MCF 10A (cell line): ENCODE data around the gene TBC1D22B. TPM values are rescaled to one million over a fixed set of nuclear protein-coding genes. Genes with fewer than 3 reads are reported as not detected.

ENCODE experiments used
- BruUV-seq: library from RNA; stranded (reverse); fragments of 400-500 nt; replicated peaks from 2 replicates; lab custom pipeline; 2021; lab: Mats Ljungman, UMichigan
- CTCF ChIA-PET: fragments of 300-600 bp; sonication (Branson Sonifier 250); formaldehyde crosslinking; extraction: SDS; loops from one replicate; lab custom pipeline; 2021; ENCODE audit warnings: antibody characterized with exemption, inconsistent platforms; lab: Yijun Ruan, JAX
- POLR2A ChIA-PET: fragments of 300-600, 350-650 bp; sonication (Branson Sonifier 250); formaldehyde crosslinking; extraction: SDS; loops from one replicate; lab custom pipeline; 2020; ENCODE audit warnings: antibody characterized with exemption, inconsistent platforms; lab: Yijun Ruan, JAX
- DNase-seq: peaks from one replicate; pipeline ENCODE4 v3.0.0-alpha.2; 2018; ENCODE audit not compliant: unreplicated experiment
- H3K27ac Mint-ChIP-seq: one replicate; pipeline ENCODE4 v1.8.0; 2022; ENCODE audit warnings: mild to moderate bottlenecking, low read depth, mixed read lengths; ENCODE audit not compliant: unreplicated experiment
- H3K27me3 Mint-ChIP-seq: one replicate; pipeline ENCODE4 v1.8.0; 2022; ENCODE audit warnings: mixed read lengths; ENCODE audit not compliant: insufficient read depth, unreplicated experiment
- H3K36me3 Mint-ChIP-seq: one replicate; pipeline ENCODE4 v1.8.0; 2022; ENCODE audit warnings: mild to moderate bottlenecking, moderate library complexity, mixed read lengths; ENCODE audit not compliant: insufficient read depth, unreplicated experiment
- H3K4me1 Mint-ChIP-seq: one replicate; pipeline ENCODE4 v1.8.0; 2022; ENCODE audit warnings: mixed read lengths; ENCODE audit not compliant: insufficient read depth, unreplicated experiment
- H3K4me3 Mint-ChIP-seq: one replicate; pipeline ENCODE4 v1.8.0; 2022; ENCODE audit warnings: mild to moderate bottlenecking, moderate library complexity, mixed read lengths; ENCODE audit not compliant: unreplicated experiment
- H3K9me3 Mint-ChIP-seq: one replicate; pipeline ENCODE4 v1.8.0; 2022; ENCODE audit warnings: mixed read lengths; ENCODE audit not compliant: unreplicated experiment
- CTCF ChIP-seq: fragments of 200-600 bp; IDR thresholded peaks from one replicate; pipeline ENCODE4 v1.8.0; 2022; ENCODE audit warnings: antibody characterized with exemption, mild to moderate bottlenecking; ENCODE audit not compliant: unreplicated experiment
- intact Hi-C: fragments of 100-400 bp; cut with micrococcal nuclease; formaldehyde crosslinking; loops from 2 replicates; pipeline ENCODE4 v1.14.1; 2022
- total RNA-seq: library from RNA; stranded (reverse); gene quantifications from 2 replicates; pipeline ENCODE4 v1.2.3, GENCODE V29; 2022

Gene TBC1D22B
- total RNA-seq, 1 experiment from 2014 or later, result 12.9 TPM

DNA sequence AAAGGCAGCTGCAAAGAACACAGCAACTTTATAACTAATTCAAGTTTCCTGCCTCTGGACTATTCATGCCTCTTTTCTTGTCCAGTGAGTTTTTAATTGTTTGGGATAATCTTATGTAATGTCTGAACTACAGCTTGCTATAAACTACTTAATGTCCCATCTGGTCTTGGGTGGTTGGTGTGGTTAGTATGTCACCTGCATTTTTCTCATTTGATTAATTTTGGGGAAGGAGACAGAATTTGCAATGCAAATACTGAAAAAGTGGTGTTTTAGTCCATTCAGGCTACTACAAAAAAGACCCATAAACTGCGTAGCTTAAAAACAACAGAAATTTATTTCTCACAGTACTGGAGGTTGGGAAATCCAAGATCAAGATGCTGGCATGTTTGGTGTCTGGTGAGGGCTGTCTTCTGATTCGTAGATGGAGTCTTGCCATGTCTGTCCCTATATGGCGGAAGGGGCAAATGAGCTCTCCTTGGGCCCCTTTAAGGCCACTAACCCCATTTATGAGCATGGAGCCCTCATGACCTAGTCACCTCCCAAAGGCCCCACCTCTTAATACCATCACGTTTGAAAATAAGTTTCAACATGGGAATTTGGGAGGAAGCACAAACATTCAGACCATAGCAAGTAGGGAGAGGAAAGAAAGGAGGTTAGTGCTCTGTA, 118.6 kb downstream of the TBC1D22B start:
- Mint-ChIP-seq H3K9me3 (no peaks in the 10 kb centered on the region), H3K27ac (no peak overlapping the region), H3K27me3 (no peaks in the 10 kb centered on the region), H3K4me3 (no peak overlapping the region), H3K4me1 (no peaks in the 10 kb centered on the region), H3K36me3 (peaks cover 65% of the 10 kb centered on the region)
- no peak for DNase-seq
- CTCF ChIA-PET, result interaction anchor here (0.6 to 0.9 kb wide), 3 partner anchors 63 to 261 kb away, joined by 3 to 4 read pairs (median 3); no protein-coding TSS in a partner anchor
- POLR2A ChIA-PET, result no interaction called here
- BruUV-seq, result no TSS peak
- intact Hi-C loops, result no loop called here
- no peak for TF ChIP-seq CTCF

- Mint-ChIP-seq H3K27me3 (no peaks in the 10 kb centered on the region), H3K4me3 (no peak overlapping the region), H3K36me3 (peaks cover 59% of the 10 kb centered on the region), H3K9me3 (no peaks in the 10 kb centered on the region), H3K4me1 (no peaks in the 10 kb centered on the region), H3K27ac (no peak overlapping the region)
- peak; percentile 64 for DNase-seq
- ChIA-PET POLR2A (interaction anchor here (0.9 kb wide), 1 partner anchor 51 kb away, joined by 4 read pairs; no protein-coding TSS in a partner anchor), CTCF (interaction anchor here (0.6 to 3.0 kb wide), 21 partner anchors 8 to 500 kb away, joined by 3 to 21 read pairs (median 4); no protein-coding TSS in a partner anchor)
- intact Hi-C loops, result loop anchor here (1.0 to 2.0 kb wide), 2 partner anchors 57 to 311 kb away; no protein-coding TSS in a partner anchor
- no TSS peak for BruUV-seq
- peak; percentile 49 for TF ChIP-seq CTCF
Observed at GRCh38 chr6:37381579-37381978, 124.0 kb downstream of the TBC1D22B start.

Other genes starting within 250 kb of the TBC1D22B start
- 6.0 and 6.2 TPM in 2 replicates for gene PIM1, start 87.6 kb upstream of the TBC1D22B start, total RNA-seq
- gene TMEM217, start 372 bp downstream of the TBC1D22B start, total RNA-seq, result 3.2 and 4.6 TPM in 2 replicates
- gene RNF8, start 96.2 kb downstream of the TBC1D22B start, total RNA-seq, result 22.0 and 23.4 TPM in 2 replicates
- gene CMTR1, start 175.4 kb downstream of the TBC1D22B start, total RNA-seq, result 24.5 and 30.5 TPM in 2 replicates
- 24.4 and 40.8 TPM in 2 replicates for gene CCDC167, start 242.1 kb downstream of the TBC1D22B start, total RNA-seq